Neural progenitor cell (in vitro differentiated cells): Measurements from ENCODE around the gene ATXN7L1.

ENCODE experiments used
- CTCF ChIP-seq: fragments of 200-600 bp; sonication (generic); IDR thresholded peaks from 2 replicates; pipeline ENCODE4 v1.5.1; 2017; ENCODE audit warnings: antibody characterized with exemption, mild to moderate bottlenecking
- EZH2 ChIP-seq: fragments of 200-600 bp; sonication (generic); IDR thresholded peaks from 2 replicates; pipeline ENCODE4 v1.6.1; 2017; ENCODE audit warnings: antibody characterized with exemption, mild to moderate bottlenecking, moderate library complexity

- TF ChIP-seq EZH2 (no peak), CTCF (no peak)
Measured at GRCh38 chr7:105654095-105654686, 222.2 kb downstream of the ATXN7L1 start.
